Activated naive CD4-positive, alpha-beta T cell treated with anti-CD3 and anti-CD28 coated beads, Interleukin-2, amount 10 ng/mL, durations not matched to agents 7 days and 5 days (primary cell): ENCODE results near the gene SVOPL.

Experiments used
- CTCF ChIA-PET: fragments of 350-600 bp; sonication (Branson Sonifier 250); formaldehyde crosslinking; loops from one replicate; lab custom pipeline; 2021; ENCODE audit warnings: antibody characterized with exemption; lab: Charles Lee
- DNase-seq: peaks from one replicate; pipeline ENCODE4 v3.0.0-alpha.2; 2020
- H3K27ac Mint-ChIP-seq: one replicate; pipeline ENCODE4 v1.8.0; 2021; ENCODE audit warnings: mild to moderate bottlenecking, moderate library complexity, mixed read lengths
- H3K27me3 Mint-ChIP-seq: one replicate; pipeline ENCODE4 v1.8.0; 2021; ENCODE audit warnings: mild to moderate bottlenecking, mixed read lengths
- H3K36me3 Mint-ChIP-seq: one replicate; pipeline ENCODE4 v1.8.0; 2021; ENCODE audit warnings: mixed read lengths
- H3K4me1 Mint-ChIP-seq: one replicate; pipeline ENCODE4 v1.8.0; 2021; ENCODE audit warnings: mixed read lengths
- H3K4me3 Mint-ChIP-seq: one replicate; pipeline ENCODE4 v1.8.0; 2021; ENCODE audit warnings: mild to moderate bottlenecking, moderate library complexity, mixed read lengths
- H3K9me3 Mint-ChIP-seq: one replicate; pipeline ENCODE4 v1.8.0; 2021; ENCODE audit warnings: mixed read lengths

SVOPL gene

DNA sequence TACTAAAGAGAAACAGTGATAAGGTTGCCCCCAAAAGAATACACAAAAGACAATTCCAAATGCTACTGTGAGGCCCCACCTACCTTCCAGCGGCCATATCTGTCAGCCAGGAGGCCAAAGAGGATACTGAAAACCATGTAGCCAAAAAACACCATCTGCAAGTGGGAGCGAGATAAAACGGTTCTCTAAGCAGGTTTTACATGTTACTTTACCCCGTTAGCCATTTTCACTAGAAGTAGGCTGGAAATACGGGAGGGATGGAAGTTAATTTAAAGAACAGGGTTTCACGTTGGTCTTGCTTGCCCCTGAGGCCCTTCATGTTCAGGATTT is 38.2 kb downstream of the SVOPL start:
- Mint-ChIP-seq H3K4me1 (peaks cover 21% of the 10 kb centered on the region), H3K27me3 (peaks cover 47% of the 10 kb centered on the region), H3K9me3 (no peaks in the 10 kb centered on the region), H3K36me3 (no peaks in the 10 kb centered on the region), H3K27ac (no peak overlapping the region), H3K4me3 (no peak overlapping the region)
- DNase-seq, result no peak
- CTCF ChIA-PET, result no interaction called here

DNA sequence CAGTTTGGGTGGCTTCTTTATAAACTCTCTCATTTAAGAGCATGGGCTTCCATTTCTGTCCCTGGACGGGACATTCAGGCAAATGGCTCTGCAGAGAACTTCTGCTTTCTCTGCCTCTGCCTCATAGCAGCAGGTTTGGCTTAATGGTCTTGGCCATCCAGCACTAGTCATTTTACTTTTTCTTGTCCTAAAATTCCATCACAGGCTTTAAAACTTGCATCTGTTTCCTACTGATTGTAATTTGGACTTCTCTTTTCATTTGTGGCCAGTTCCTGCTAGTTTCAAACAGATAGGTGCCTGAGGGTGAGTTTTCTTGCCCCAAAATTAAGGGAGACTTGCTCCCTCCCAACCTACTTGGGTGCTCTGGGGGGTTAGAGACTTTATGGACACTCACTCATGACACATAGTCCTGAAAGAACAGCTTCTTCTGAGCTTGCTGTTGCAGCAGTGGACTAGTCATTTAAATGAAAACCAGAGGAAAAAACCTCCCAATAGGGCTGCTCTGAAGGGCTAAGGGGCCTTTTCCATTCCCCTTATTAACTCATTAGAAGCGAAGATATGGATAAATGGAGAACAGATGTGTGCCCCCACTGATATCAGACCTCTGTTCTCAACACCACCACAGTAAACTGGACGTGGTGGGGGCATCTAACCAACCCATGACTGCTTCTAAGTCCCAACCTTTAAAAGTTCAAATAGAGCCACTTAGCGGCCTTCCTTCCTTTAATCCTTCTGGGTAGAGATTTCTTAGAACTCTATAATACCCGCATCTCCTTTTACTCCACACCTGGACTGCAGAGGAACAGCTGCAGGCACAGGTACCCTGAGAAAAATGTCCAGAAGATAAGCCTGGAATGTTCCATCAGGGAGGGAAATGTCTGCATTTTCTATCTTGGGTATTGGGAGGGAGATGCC is 38.8 kb downstream of the SVOPL start:
- peaks cover 44% of the 10 kb centered on the region for H3K27me3 Mint-ChIP-seq
- CTCF ChIA-PET, result no interaction called here
- no peak for DNase-seq
- no peak overlapping the region for H3K27ac Mint-ChIP-seq
- no peaks in the 10 kb centered on the region for H3K9me3 Mint-ChIP-seq
- H3K36me3 Mint-ChIP-seq, result no peaks in the 10 kb centered on the region
- H3K4me1 Mint-ChIP-seq, result peaks cover 16% of the 10 kb centered on the region
- no peak overlapping the region for H3K4me3 Mint-ChIP-seq

DNA sequence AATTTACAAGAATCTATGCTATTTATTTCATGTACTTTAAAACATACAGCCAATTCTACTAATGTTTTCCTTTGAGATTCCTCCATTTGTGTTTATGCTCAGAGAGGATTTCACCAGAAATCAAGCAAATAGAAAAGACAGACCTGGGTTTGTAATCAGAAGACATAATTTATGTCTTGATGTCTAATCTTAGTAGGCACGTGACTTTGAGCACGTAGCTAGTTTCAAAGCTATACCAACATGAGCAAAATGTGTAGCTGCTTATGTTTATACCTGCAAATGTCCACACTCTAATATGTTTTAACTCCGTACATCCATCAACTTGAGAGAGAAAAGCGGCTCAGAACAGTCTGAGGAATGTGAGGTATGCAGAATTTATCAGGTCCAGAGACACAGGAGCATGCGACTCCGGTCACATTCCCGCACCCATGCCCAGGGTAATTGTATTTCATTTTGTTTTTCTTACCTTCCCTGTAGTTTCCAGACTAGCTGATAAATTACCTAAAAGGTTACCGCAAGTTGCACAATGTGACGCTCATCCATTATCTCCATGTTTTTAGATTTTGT is 40.0 kb downstream of the SVOPL start:
- DNase-seq, result no peak
- Mint-ChIP-seq H3K27ac (no peak overlapping the region), H3K36me3 (no peaks in the 10 kb centered on the region), H3K27me3 (peaks cover 39% of the 10 kb centered on the region), H3K9me3 (no peaks in the 10 kb centered on the region), H3K4me1 (peaks cover 16% of the 10 kb centered on the region), H3K4me3 (no peak overlapping the region)
- CTCF ChIA-PET, result no interaction called here

DNA sequence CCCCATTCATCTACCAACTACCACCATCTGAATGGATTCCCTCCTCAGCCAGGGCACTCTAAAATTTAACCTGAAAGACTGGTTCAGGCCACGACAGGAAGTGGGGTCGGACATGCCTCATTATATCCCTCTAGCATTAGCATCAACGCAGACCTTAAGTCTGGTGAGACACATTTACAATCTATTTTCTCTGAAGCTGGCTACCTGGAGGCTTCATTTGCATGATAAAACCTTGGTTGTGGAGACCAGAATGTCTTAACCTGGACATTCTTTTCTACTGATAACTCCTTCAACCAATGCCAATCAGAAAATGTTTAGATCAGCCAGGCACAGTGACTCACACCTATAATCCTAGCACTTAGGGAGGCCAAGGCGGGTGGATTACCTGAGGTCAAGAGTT is 42.3 kb downstream of the SVOPL start:
- H3K36me3 Mint-ChIP-seq, result no peaks in the 10 kb centered on the region
- DNase-seq, result no peak
- no peak overlapping the region for H3K4me3 Mint-ChIP-seq
- H3K27ac Mint-ChIP-seq, result no peak overlapping the region
- peaks cover 2% of the 10 kb centered on the region for H3K4me1 Mint-ChIP-seq
- H3K27me3 Mint-ChIP-seq, result peaks cover 23% of the 10 kb centered on the region
- no peaks in the 10 kb centered on the region for H3K9me3 Mint-ChIP-seq
- CTCF ChIA-PET, result no interaction called here

DNA sequence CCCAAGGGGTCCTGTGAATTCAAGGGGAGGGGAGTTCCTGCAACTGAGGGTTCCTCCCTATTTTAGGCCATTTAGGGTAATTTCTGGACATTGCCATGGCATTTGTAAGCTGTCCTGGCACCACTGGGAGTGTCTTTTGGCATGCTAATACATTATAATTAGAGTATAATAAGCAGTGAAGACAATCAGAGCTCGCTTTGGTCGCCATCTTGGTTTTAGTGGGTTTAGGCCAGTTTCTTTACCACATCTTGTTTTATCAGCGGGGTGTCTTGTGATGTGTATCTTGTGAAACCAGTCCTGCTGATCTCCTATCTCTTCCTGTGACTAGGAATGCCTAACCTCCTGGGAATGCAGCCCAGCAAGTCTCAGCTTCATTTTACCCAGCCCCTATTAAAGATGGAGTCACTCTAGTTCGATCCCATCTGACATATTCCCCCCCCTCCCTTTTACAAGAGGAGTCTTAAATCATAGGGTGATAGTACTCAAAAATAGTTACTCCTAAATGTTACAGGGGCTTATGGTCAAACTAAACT is 43.2 kb downstream of the SVOPL start:
- Mint-ChIP-seq H3K9me3 (no peaks in the 10 kb centered on the region), H3K27me3 (peaks cover 16% of the 10 kb centered on the region), H3K27ac (no peak overlapping the region), H3K4me1 (no peaks in the 10 kb centered on the region), H3K4me3 (no peak overlapping the region), H3K36me3 (no peaks in the 10 kb centered on the region)
- DNase-seq, result no peak
- CTCF ChIA-PET, result interaction anchor here (1.2 kb wide), 1 partner anchor 8 kb away, joined by 3 read pairs; no protein-coding TSS in a partner anchor

DNA sequence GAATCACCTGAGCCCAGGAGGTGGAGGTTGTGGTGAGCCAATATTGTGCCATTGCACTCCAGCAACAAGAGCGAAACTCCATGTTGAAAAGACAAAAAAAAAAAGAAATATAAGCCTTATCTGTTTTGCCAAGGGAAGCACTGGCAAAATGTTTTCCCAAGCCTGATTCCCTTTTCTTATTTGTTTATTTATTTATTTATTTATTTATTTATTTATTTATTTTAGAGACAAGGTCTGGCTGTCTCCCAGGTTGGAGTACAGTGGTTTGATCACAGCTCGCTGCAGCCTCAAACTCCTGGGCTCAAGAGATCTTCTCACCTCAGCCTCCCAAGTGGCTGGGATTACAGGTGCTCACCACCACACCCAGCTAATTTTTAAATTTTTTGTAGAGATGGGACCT is 44.2 kb downstream of the SVOPL start:
- Mint-ChIP-seq H3K36me3 (no peaks in the 10 kb centered on the region), H3K9me3 (no peaks in the 10 kb centered on the region), H3K27ac (no peak overlapping the region), H3K4me1 (no peaks in the 10 kb centered on the region), H3K27me3 (peaks cover 8% of the 10 kb centered on the region), H3K4me3 (no peak overlapping the region)
- no peak for DNase-seq
- CTCF ChIA-PET, result interaction anchor here (1.2 kb wide), 1 partner anchor 9 kb away, joined by 3 read pairs; no protein-coding TSS in a partner anchor

DNA sequence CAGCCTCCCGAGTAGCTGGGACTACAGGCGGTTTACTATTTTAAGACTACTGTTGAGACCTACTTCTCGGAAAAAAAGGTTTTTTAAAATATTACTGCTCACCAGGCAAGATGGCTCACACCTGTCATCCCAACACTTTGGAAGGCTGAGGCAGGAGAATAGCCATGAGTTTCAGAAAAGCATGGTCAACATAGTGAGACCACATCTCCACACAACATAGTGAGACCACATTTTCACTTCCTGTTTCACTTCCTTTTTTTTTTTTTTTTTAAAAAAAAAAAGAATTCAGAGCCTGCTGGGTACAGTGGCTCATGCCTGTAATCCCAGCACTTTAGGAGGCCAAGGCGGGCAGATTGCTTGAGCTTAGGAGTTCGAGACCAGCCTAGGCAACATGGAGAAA is 46.5 kb downstream of the SVOPL start:
- no peaks in the 10 kb centered on the region for H3K9me3 Mint-ChIP-seq
- CTCF ChIA-PET, result no interaction called here

DNA sequence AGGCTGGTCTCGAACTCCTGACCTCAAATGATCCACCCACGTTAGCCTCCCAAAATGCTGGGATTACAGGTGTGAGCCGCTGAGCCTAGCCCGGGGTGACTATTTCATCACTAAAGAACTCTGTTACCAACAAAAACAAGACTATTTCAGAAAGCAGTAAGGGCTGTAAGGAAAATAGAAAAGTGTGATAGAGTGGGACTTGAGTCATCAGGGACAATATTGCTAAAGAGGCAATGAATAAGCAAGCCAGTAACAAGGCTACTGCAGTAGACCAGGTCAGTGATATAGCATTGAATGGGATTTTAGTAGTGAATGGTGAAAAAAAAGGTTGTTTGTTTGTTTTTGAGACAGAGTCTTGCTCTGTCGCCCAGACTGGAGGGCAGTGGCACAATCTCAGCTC is 51.7 kb downstream of the SVOPL start:
- no peak overlapping the region for H3K4me3 Mint-ChIP-seq
- H3K9me3 Mint-ChIP-seq, result peaks cover 7% of the 10 kb centered on the region
- H3K27ac Mint-ChIP-seq, result no peak overlapping the region
- DNase-seq, result no peak
- no peaks in the 10 kb centered on the region for H3K36me3 Mint-ChIP-seq
- no peaks in the 10 kb centered on the region for H3K4me1 Mint-ChIP-seq
- CTCF ChIA-PET, result no interaction called here
- peaks cover 8% of the 10 kb centered on the region for H3K27me3 Mint-ChIP-seq

More for the DNA sequence above, 46.5 kb downstream of the SVOPL start:
- H3K27ac Mint-ChIP-seq, result no peak overlapping the region
- H3K4me1 Mint-ChIP-seq, result no peaks in the 10 kb centered on the region
- peaks cover 5% of the 10 kb centered on the region for H3K27me3 Mint-ChIP-seq
- H3K4me3 Mint-ChIP-seq, result no peak overlapping the region
- DNase-seq, result no peak
- no peaks in the 10 kb centered on the region for H3K36me3 Mint-ChIP-seq

DNA sequence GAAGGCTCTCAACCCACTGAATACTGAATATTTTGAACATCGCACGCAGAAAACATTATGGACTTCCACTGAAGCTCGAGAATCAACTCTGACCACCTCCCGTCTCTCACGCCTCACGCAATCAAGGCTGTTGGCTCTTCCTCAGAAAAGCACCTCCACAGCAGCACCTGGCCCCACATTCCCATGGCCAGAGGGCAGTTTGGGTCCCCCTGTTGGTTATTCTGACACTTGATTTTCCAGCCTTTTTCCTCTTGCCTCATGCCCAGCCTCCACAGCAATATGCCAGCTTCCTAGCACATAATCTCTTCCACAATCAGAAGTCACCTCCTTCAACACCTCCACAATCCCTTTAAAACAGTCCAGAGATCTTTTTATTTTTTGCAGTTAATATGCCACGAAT is 55.9 kb downstream of the SVOPL start:
- no peaks in the 10 kb centered on the region for H3K4me1 Mint-ChIP-seq
- peaks cover 7% of the 10 kb centered on the region for H3K9me3 Mint-ChIP-seq
- no peaks in the 10 kb centered on the region for H3K36me3 Mint-ChIP-seq
- H3K27me3 Mint-ChIP-seq, result peaks cover 3% of the 10 kb centered on the region
- CTCF ChIA-PET, result no interaction called here
- no peak for DNase-seq
- no peak overlapping the region for H3K4me3 Mint-ChIP-seq
- H3K27ac Mint-ChIP-seq, result no peak overlapping the region

DNA sequence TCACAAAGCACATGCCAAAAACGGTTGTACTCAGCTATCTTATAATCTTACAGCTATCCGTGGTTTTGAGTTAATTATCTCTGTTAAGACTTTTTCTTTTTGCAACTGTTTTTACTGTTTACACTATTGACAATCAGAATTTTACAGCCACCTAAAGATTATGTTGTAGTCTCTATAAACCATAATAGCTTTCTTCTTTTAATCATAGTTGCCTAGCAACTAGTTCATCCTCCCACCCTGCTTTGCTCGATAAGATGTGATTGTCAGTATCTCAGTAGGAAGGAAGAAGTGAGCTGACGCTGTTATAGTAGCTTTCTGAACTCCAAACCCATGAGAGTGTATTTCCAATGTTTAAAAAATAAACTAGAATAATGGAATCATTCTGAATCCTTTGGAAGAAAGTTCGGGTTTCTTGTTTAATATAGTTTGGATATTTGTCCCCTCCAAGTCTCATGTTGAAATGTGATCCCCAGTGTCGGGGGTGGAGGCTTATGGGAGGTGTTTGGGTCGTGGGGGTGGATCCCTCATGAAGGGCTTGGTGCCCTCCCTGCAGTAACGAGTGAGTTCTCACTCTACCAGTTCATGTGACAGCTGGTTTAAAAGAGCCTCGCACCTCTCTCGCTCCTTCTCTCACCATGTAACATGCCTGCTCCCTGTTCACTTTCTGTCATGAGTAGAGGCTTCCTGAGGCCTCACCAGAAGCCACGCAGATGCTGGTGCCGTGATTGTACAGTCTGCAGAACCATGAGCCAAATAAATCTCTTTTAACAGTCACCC is 68.1 kb downstream of the SVOPL start:
- Mint-ChIP-seq H3K4me1 (peaks cover 10% of the 10 kb centered on the region), H3K27me3 (peaks cover 14% of the 10 kb centered on the region), H3K36me3 (no peaks in the 10 kb centered on the region), H3K9me3 (no peaks in the 10 kb centered on the region), H3K4me3 (no peak overlapping the region), H3K27ac (no peak overlapping the region)
- CTCF ChIA-PET, result interaction anchor here (0.7 kb wide), 1 partner anchor 516 kb away, joined by 3 read pairs; no protein-coding TSS in a partner anchor
- no peak for DNase-seq

DNA sequence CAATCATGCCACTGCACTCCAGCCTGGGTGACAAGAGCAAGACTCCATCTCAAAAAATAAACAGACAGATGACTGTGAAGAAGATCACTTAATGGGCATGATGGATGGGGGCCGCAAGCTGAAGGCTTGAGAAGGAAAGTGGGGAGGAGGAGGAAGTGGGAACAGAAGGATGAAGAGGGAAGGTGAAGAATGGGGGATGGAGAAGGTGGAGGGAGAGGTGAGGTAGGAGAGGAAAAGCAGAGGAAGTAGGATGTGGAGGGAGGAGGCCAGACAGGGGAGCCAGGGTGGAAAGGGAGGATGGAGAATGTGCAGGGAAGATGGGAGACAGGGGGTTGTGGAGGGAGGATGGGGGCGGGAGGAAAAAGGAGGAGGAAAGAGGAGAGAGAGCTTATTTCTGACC is 68.8 kb downstream of the SVOPL start:
- no peaks in the 10 kb centered on the region for H3K9me3 Mint-ChIP-seq
- DNase-seq, result no peak
- H3K27me3 Mint-ChIP-seq, result peaks cover 15% of the 10 kb centered on the region
- H3K4me3 Mint-ChIP-seq, result no peak overlapping the region
- peaks cover 10% of the 10 kb centered on the region for H3K4me1 Mint-ChIP-seq
- CTCF ChIA-PET, result no interaction called here
- no peak overlapping the region for H3K27ac Mint-ChIP-seq
- no peaks in the 10 kb centered on the region for H3K36me3 Mint-ChIP-seq

DNA sequence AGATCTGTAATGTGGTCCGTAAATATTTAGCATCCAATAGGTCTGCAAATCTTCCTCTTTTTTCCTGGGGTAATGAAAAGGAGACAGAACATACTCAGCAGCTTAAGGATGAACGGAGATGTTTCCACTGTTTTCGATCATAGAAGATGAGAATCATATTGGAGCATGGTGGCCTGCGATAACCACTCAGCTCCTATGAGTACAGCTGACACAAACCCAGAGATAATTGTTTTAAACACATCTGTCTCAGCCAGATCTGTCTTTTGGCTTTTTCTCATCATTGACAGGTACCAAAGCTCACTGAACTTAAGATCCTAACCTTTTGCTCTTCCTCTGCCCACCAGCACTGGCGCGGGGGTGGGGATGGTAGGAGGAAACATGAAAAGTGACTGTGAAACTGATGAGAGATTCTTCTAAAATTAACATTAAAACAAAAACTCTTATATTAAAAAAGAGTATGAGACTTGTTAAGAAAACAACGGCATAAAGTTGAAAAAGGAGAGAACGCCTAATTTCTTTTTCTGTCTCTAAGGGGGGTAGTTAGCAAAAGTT is 71.0 kb downstream of the SVOPL start:
- peaks cover 4% of the 10 kb centered on the region for H3K36me3 Mint-ChIP-seq
- H3K9me3 Mint-ChIP-seq, result no peaks in the 10 kb centered on the region
- H3K4me1 Mint-ChIP-seq, result peaks cover 30% of the 10 kb centered on the region
- H3K4me3 Mint-ChIP-seq, result no peak overlapping the region
- CTCF ChIA-PET, result no interaction called here
- DNase-seq, result no peak
- H3K27me3 Mint-ChIP-seq, result peaks cover 15% of the 10 kb centered on the region
- no peak overlapping the region for H3K27ac Mint-ChIP-seq

DNA sequence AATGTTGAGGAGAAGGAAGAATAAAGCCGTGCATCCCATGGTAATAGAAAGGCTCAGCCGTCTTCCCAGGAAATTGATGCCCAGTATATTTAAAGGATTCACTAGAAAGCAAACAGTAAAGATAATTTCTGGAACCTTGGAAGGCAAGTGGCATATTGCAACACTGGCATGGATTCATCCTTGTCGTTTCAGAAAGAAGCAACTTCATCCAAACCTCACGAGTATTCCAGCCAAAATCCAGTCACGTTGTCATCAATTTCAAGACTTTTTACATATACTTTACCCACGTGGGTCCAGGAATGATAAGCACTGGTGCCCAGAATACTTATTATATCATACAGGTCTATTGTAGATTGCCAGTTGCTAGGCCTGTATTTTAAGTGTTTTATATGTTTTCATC is 73.8 kb downstream of the SVOPL start:
- Mint-ChIP-seq H3K4me1 (peaks cover 43% of the 10 kb centered on the region), H3K27ac (no peak overlapping the region), H3K27me3 (peaks cover 12% of the 10 kb centered on the region), H3K36me3 (peaks cover 4% of the 10 kb centered on the region), H3K4me3 (no peak overlapping the region), H3K9me3 (no peaks in the 10 kb centered on the region)
- DNase-seq, result no peak
- CTCF ChIA-PET, result interaction anchor here (0.6 kb wide), 1 partner anchor 1021 kb away, joined by 3 read pairs; no protein-coding TSS in a partner anchor

DNA sequence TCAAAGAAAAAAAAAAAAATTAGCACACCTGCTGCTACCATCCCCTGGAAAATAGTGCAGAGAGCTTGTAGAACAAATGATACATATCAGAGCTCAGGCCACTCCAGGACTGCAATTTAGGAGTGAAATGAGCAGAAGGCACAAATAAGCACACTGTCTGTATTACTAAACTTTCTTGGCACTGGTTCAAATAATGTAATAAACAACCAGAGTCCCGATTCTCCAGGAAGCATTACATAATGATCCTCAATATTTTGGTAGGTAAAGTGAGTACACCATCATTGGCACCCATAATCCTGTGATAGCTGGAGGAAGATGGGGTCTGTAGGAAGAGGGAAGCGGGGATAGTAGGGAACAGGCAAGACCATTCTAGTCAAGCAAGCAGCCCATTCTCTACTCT is 74.3 kb downstream of the SVOPL start:
- H3K4me1 Mint-ChIP-seq, result peaks cover 43% of the 10 kb centered on the region
- no peaks in the 10 kb centered on the region for H3K9me3 Mint-ChIP-seq
- CTCF ChIA-PET, result interaction anchor here (0.6 kb wide), 1 partner anchor 1021 kb away, joined by 3 read pairs; no protein-coding TSS in a partner anchor
- no peak overlapping the region for H3K4me3 Mint-ChIP-seq
- no peak for DNase-seq
- peaks cover 4% of the 10 kb centered on the region for H3K36me3 Mint-ChIP-seq
- peak overlapping the region; percentile 96 for H3K27ac Mint-ChIP-seq
- peaks cover 8% of the 10 kb centered on the region for H3K27me3 Mint-ChIP-seq
